ENCODE results near the gene CADPS. TPM values are rescaled to one million over a fixed set of nuclear protein-coding genes. Genes with fewer than 3 reads are reported as not detected.

Gene CADPS
- polyA plus RNA-seq, 2 donors = 0.09 to 0.20 TPM

- Histone ChIP-seq H3K4me3 (ENCODE audit: low read depth in 1 of 2, low read length in 2 of 2) (no peak overlapping the region), H3K9me3 (ENCODE audit: control insufficient read depth in 2 of 2, insufficient read depth in 1 of 2, low read depth in 1 of 2, low read length in 1 of 2) (no peaks in the 10 kb centered on the region), H3K27me3 (ENCODE audit: control insufficient read depth in 1 of 2, insufficient read depth in 2 of 2, low read length in 2 of 2) (peaks cover 0 to 3% of the 10 kb centered on the region in 2 donors), H3K4me1 (ENCODE audit: control insufficient read depth in 2 of 2, insufficient read depth in 2 of 2, low read length in 1 of 2) (no peaks in the 10 kb centered on the region), H3K36me3 (ENCODE audit: control insufficient read depth in 2 of 2, insufficient read depth in 2 of 2, low read length in 1 of 2) (no peaks in the 10 kb centered on the region), H3K27ac (ENCODE audit: low read depth in 2 of 2, low read length in 1 of 2) (no peak overlapping the region)
- WGBS, 2 donors = 65 to 72% methylated on average over 6 of the region's 6 CpGs
Observed at GRCh38 chr3:62823461-62824050, 51.7 kb downstream of the CADPS start.

GRCh38 chr3:62822905-62823304 is 52.3 kb downstream of the CADPS start:
- Histone ChIP-seq H3K4me3 (ENCODE audit: low read depth in 1 of 2, low read length in 2 of 2) (no peak overlapping the region), H3K27me3 (ENCODE audit: control insufficient read depth in 1 of 2, insufficient read depth in 2 of 2, low read length in 2 of 2) (peaks cover 0 to 3% of the 10 kb centered on the region in 2 donors), H3K27ac (ENCODE audit: low read depth in 2 of 2, low read length in 1 of 2) (no peak overlapping the region), H3K4me1 (ENCODE audit: control insufficient read depth in 2 of 2, insufficient read depth in 2 of 2, low read length in 1 of 2) (no peaks in the 10 kb centered on the region), H3K9me3 (ENCODE audit: control insufficient read depth in 2 of 2, insufficient read depth in 1 of 2, low read depth in 1 of 2, low read length in 1 of 2) (no peaks in the 10 kb centered on the region), H3K36me3 (ENCODE audit: control insufficient read depth in 2 of 2, insufficient read depth in 2 of 2, low read length in 1 of 2) (no peaks in the 10 kb centered on the region)
- 83 to 99% methylated on average over 1 of the region's 1 CpG for WGBS, 2 donors

GRCh38 chr3:62818347-62818746 is 56.9 kb downstream of the CADPS start:
- H3K27ac ChIP-seq (ENCODE audit: low read depth in 2 of 2, low read length in 1 of 2) = no peak overlapping the region
- WGBS, 2 donors = 76 to 78% methylated on average over 5 of the region's 5 CpGs
- H3K4me1 ChIP-seq (ENCODE audit: control insufficient read depth in 2 of 2, insufficient read depth in 2 of 2, low read length in 1 of 2) = no peaks in the 10 kb centered on the region
- H3K9me3 ChIP-seq (ENCODE audit: control insufficient read depth in 2 of 2, insufficient read depth in 1 of 2, low read depth in 1 of 2, low read length in 1 of 2) = no peaks in the 10 kb centered on the region
- no peaks in the 10 kb centered on the region for H3K36me3 ChIP-seq (ENCODE audit: control insufficient read depth in 2 of 2, insufficient read depth in 2 of 2, low read length in 1 of 2)
- no peak overlapping the region for H3K4me3 ChIP-seq (ENCODE audit: low read depth in 1 of 2, low read length in 2 of 2)
- peaks cover 0 to 3% of the 10 kb centered on the region in 2 donors for H3K27me3 ChIP-seq (ENCODE audit: control insufficient read depth in 1 of 2, insufficient read depth in 2 of 2, low read length in 2 of 2)

GRCh38 chr3:62817678-62818077 is 57.5 kb downstream of the CADPS start:
- H3K27ac ChIP-seq (ENCODE audit: low read depth in 2 of 2, low read length in 1 of 2) = no peak overlapping the region
- no peaks in the 10 kb centered on the region for H3K4me1 ChIP-seq (ENCODE audit: control insufficient read depth in 2 of 2, insufficient read depth in 2 of 2, low read length in 1 of 2)
- 76 to 81% methylated on average over 2 of the region's 2 CpGs for WGBS, 2 donors
- no peaks in the 10 kb centered on the region for H3K36me3 ChIP-seq (ENCODE audit: control insufficient read depth in 2 of 2, insufficient read depth in 2 of 2, low read length in 1 of 2)
- no peak overlapping the region for H3K4me3 ChIP-seq (ENCODE audit: low read depth in 1 of 2, low read length in 2 of 2)
- peaks cover 0 to 3% of the 10 kb centered on the region in 2 donors for H3K27me3 ChIP-seq (ENCODE audit: control insufficient read depth in 1 of 2, insufficient read depth in 2 of 2, low read length in 2 of 2)
- H3K9me3 ChIP-seq (ENCODE audit: control insufficient read depth in 2 of 2, insufficient read depth in 1 of 2, low read depth in 1 of 2, low read length in 1 of 2) = no peaks in the 10 kb centered on the region

GRCh38 chr3:62815981-62816380 is 59.2 kb downstream of the CADPS start:
- H3K4me1 ChIP-seq (ENCODE audit: control insufficient read depth in 2 of 2, insufficient read depth in 2 of 2, low read length in 1 of 2) = no peaks in the 10 kb centered on the region
- H3K27me3 ChIP-seq (ENCODE audit: control insufficient read depth in 1 of 2, insufficient read depth in 2 of 2, low read length in 2 of 2) = no peaks in the 10 kb centered on the region
- no peaks in the 10 kb centered on the region for H3K36me3 ChIP-seq (ENCODE audit: control insufficient read depth in 2 of 2, insufficient read depth in 2 of 2, low read length in 1 of 2)
- H3K4me3 ChIP-seq (ENCODE audit: low read depth in 1 of 2, low read length in 2 of 2) = no peak overlapping the region
- H3K9me3 ChIP-seq (ENCODE audit: control insufficient read depth in 2 of 2, insufficient read depth in 1 of 2, low read depth in 1 of 2, low read length in 1 of 2) = no peaks in the 10 kb centered on the region
- no peak overlapping the region for H3K27ac ChIP-seq (ENCODE audit: low read depth in 2 of 2, low read length in 1 of 2)

GRCh38 chr3:62812631-62813030 is 62.6 kb downstream of the CADPS start:
- no peaks in the 10 kb centered on the region for H3K36me3 ChIP-seq (ENCODE audit: control insufficient read depth in 2 of 2, insufficient read depth in 2 of 2, low read length in 1 of 2)
- no peak overlapping the region for H3K4me3 ChIP-seq (ENCODE audit: low read depth in 1 of 2, low read length in 2 of 2)
- 76% methylated on average over 3 of the region's 3 CpGs for WGBS, 2 donors
- H3K9me3 ChIP-seq (ENCODE audit: control insufficient read depth in 2 of 2, insufficient read depth in 1 of 2, low read depth in 1 of 2, low read length in 1 of 2) = no peaks in the 10 kb centered on the region
- no peaks in the 10 kb centered on the region for H3K4me1 ChIP-seq (ENCODE audit: control insufficient read depth in 2 of 2, insufficient read depth in 2 of 2, low read length in 1 of 2)
- H3K27ac ChIP-seq (ENCODE audit: low read depth in 2 of 2, low read length in 1 of 2) = no peak overlapping the region
- H3K27me3 ChIP-seq (ENCODE audit: control insufficient read depth in 1 of 2, insufficient read depth in 2 of 2, low read length in 2 of 2) = no peaks in the 10 kb centered on the region

GRCh38 chr3:62811119-62811518 is 64.1 kb downstream of the CADPS start:
- Histone ChIP-seq H3K36me3 (ENCODE audit: control insufficient read depth in 2 of 2, insufficient read depth in 2 of 2, low read length in 1 of 2) (no peaks in the 10 kb centered on the region), H3K4me1 (ENCODE audit: control insufficient read depth in 2 of 2, insufficient read depth in 2 of 2, low read length in 1 of 2) (no peaks in the 10 kb centered on the region), H3K4me3 (ENCODE audit: low read depth in 1 of 2, low read length in 2 of 2) (no peak overlapping the region), H3K9me3 (ENCODE audit: control insufficient read depth in 2 of 2, insufficient read depth in 1 of 2, low read depth in 1 of 2, low read length in 1 of 2) (no peaks in the 10 kb centered on the region), H3K27me3 (ENCODE audit: control insufficient read depth in 1 of 2, insufficient read depth in 2 of 2, low read length in 2 of 2) (no peaks in the 10 kb centered on the region), H3K27ac (ENCODE audit: low read depth in 2 of 2, low read length in 1 of 2) (no peak overlapping the region)

- H3K27me3 ChIP-seq (ENCODE audit: control insufficient read depth in 1 of 2, insufficient read depth in 2 of 2, low read length in 2 of 2) = no peaks in the 10 kb centered on the region
- no peaks in the 10 kb centered on the region for H3K4me1 ChIP-seq (ENCODE audit: control insufficient read depth in 2 of 2, insufficient read depth in 2 of 2, low read length in 1 of 2)
- WGBS, 2 donors = 56 to 64% methylated on average over 1 of the region's 1 CpG
- H3K9me3 ChIP-seq (ENCODE audit: control insufficient read depth in 2 of 2, insufficient read depth in 1 of 2, low read depth in 1 of 2, low read length in 1 of 2) = no peaks in the 10 kb centered on the region
- H3K27ac ChIP-seq (ENCODE audit: low read depth in 2 of 2, low read length in 1 of 2) = no peak overlapping the region
- no peaks in the 10 kb centered on the region for H3K36me3 ChIP-seq (ENCODE audit: control insufficient read depth in 2 of 2, insufficient read depth in 2 of 2, low read length in 1 of 2)
- H3K4me3 ChIP-seq (ENCODE audit: low read depth in 1 of 2, low read length in 2 of 2) = no peak overlapping the region
Observed at GRCh38 chr3:62809369-62809768, 65.8 kb downstream of the CADPS start.

GRCh38 chr3:62805580-62806277 is 69.5 kb downstream of the CADPS start:
- H3K27ac ChIP-seq (ENCODE audit: low read depth in 2 of 2, low read length in 1 of 2) = no peak overlapping the region
- H3K4me1 ChIP-seq (ENCODE audit: control insufficient read depth in 2 of 2, insufficient read depth in 2 of 2, low read length in 1 of 2) = no peaks in the 10 kb centered on the region
- WGBS, 2 donors = 55 to 61% methylated on average over 2 of the region's 2 CpGs
- H3K36me3 ChIP-seq (ENCODE audit: control insufficient read depth in 2 of 2, insufficient read depth in 2 of 2, low read length in 1 of 2) = no peaks in the 10 kb centered on the region
- H3K9me3 ChIP-seq (ENCODE audit: control insufficient read depth in 2 of 2, insufficient read depth in 1 of 2, low read depth in 1 of 2, low read length in 1 of 2) = no peaks in the 10 kb centered on the region
- H3K27me3 ChIP-seq (ENCODE audit: control insufficient read depth in 1 of 2, insufficient read depth in 2 of 2, low read length in 2 of 2) = no peaks in the 10 kb centered on the region
- H3K4me3 ChIP-seq (ENCODE audit: low read depth in 1 of 2, low read length in 2 of 2) = no peak overlapping the region

GRCh38 chr3:62805106-62805505 is 70.1 kb downstream of the CADPS start:
- no peaks in the 10 kb centered on the region for H3K36me3 ChIP-seq (ENCODE audit: control insufficient read depth in 2 of 2, insufficient read depth in 2 of 2, low read length in 1 of 2)
- H3K27ac ChIP-seq (ENCODE audit: low read depth in 2 of 2, low read length in 1 of 2) = no peak overlapping the region
- H3K4me1 ChIP-seq (ENCODE audit: control insufficient read depth in 2 of 2, insufficient read depth in 2 of 2, low read length in 1 of 2) = no peaks in the 10 kb centered on the region
- 71 to 85% methylated on average over 5 of the region's 5 CpGs for WGBS, 2 donors
- no peaks in the 10 kb centered on the region for H3K27me3 ChIP-seq (ENCODE audit: control insufficient read depth in 1 of 2, insufficient read depth in 2 of 2, low read length in 2 of 2)
- no peaks in the 10 kb centered on the region for H3K9me3 ChIP-seq (ENCODE audit: control insufficient read depth in 2 of 2, insufficient read depth in 1 of 2, low read depth in 1 of 2, low read length in 1 of 2)
- H3K4me3 ChIP-seq (ENCODE audit: low read depth in 1 of 2, low read length in 2 of 2) = no peak overlapping the region
